ENCODE measurements around the gene MACROD1.

DNA sequence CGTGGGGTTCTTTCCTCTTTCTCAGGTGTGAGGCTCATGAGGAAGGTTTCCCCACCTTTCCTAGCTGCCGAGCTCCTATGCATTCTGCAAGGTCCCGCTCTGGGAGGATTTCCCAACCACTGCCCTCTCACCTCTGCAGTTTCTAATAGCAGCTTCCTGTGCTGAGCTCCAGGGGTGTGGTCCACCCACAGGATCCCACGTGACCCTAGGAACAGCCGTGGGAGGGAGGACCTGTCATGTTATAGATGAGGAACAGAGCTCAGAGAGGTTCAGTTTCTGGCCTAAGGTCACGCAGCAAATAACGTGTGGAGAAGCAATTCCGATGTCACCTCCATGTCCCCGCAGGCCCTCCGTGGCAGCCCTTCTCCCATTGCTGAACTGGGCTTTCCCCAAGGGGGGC lies 91.7 kb downstream of the MACROD1 start:
- no peak for TF ChIP-seq POLR2AphosphoS5 (IDR thresholded peaks at IDR 0.05; ENCODE audit: borderline replicate concordance, low read depth, low read length)
- TF ChIP-seq EZH2 (IDR thresholded peaks at IDR 0.05), result no peak
- TF ChIP-seq FOXP2 (optimal IDR thresholded peaks at IDR 0.05; ENCODE audit: control extremely low read depth, extremely low read length, insufficient read depth), result no peak

Measured in SK-N-MC (cell line).